Activated CD8-positive, alpha-beta memory T cell treated with anti-CD3 and anti-CD28 coated beads, Interleukin-2, amount 50 U/mL, for 4 hours (primary cell): ENCODE measurements around the gene ERBB4.
"Not testable (repeated sequence)": the region's sequence is repeated elsewhere in the genome, so short reads cannot be mapped to it uniquely, and the experiment has no call there.

Experiments
- DNase-seq: peaks from one replicate; pipeline ENCODE4 v3.0.0-alpha.2; 2020

The ERBB4 gene

GRCh38 chr2:211789982-211790381 lies 748.6 kb downstream of the ERBB4 start:
- no peak for DNase-seq

GRCh38 chr2:211766689-211767088 lies 771.9 kb downstream of the ERBB4 start:
- no peak for DNase-seq

- no peak for DNase-seq
Measured at GRCh38 chr2:211762479-211762878, 776.1 kb downstream of the ERBB4 start.

- DNase-seq = no peak
Measured at GRCh38 chr2:211760103-211760502, 778.5 kb downstream of the ERBB4 start.

- DNase-seq = no peak
Measured at GRCh38 chr2:211756266-211756665, 782.3 kb downstream of the ERBB4 start.

GRCh38 chr2:211755187-211755586 lies 783.4 kb downstream of the ERBB4 start:
- no peak for DNase-seq

- DNase-seq = no peak
Measured at GRCh38 chr2:211751848-211752247, 786.8 kb downstream of the ERBB4 start.

GRCh38 chr2:211748339-211748738 lies 790.3 kb downstream of the ERBB4 start:
- DNase-seq = no peak

GRCh38 chr2:211745295-211746097 lies 793.1 kb downstream of the ERBB4 start:
- no peak for DNase-seq

GRCh38 chr2:211744379-211744778 lies 794.2 kb downstream of the ERBB4 start:
- no peak for DNase-seq

- no peak for DNase-seq
Measured at GRCh38 chr2:211741966-211742365, 796.6 kb downstream of the ERBB4 start.

GRCh38 chr2:211737282-211737681 lies 801.3 kb downstream of the ERBB4 start:
- DNase-seq = no peak

GRCh38 chr2:211730215-211730614 lies 808.4 kb downstream of the ERBB4 start:
- no peak for DNase-seq

GRCh38 chr2:211729433-211729832 lies 809.2 kb downstream of the ERBB4 start:
- DNase-seq = no peak

- DNase-seq = no peak
Measured at GRCh38 chr2:211724933-211725332, 813.7 kb downstream of the ERBB4 start.

- DNase-seq = no peak
Measured at GRCh38 chr2:211723398-211723797, 815.2 kb downstream of the ERBB4 start.

- no peak for DNase-seq
Measured at GRCh38 chr2:211722928-211723327, 815.7 kb downstream of the ERBB4 start.

GRCh38 chr2:211721874-211722273 lies 816.7 kb downstream of the ERBB4 start:
- DNase-seq = not testable (repeated sequence)

- DNase-seq = no peak
Measured at GRCh38 chr2:211709389-211709788, 829.2 kb downstream of the ERBB4 start.

- DNase-seq = no peak
Measured at GRCh38 chr2:211692689-211693088, 845.9 kb downstream of the ERBB4 start.

GRCh38 chr2:211690736-211691135 lies 847.9 kb downstream of the ERBB4 start:
- no peak for DNase-seq

GRCh38 chr2:211688196-211688595 lies 850.4 kb downstream of the ERBB4 start:
- DNase-seq = no peak

GRCh38 chr2:211674715-211675114 lies 863.9 kb downstream of the ERBB4 start:
- no peak for DNase-seq

- no peak for DNase-seq
Measured at GRCh38 chr2:211673133-211673905, 865.3 kb downstream of the ERBB4 start.
